ENCODE results near the gene HDHD5. TPM values are rescaled to one million over a fixed set of nuclear protein-coding genes. Genes with fewer than 3 reads are reported as not detected.

HDHD5 gene
- total RNA-seq (2022; extraction: Qiagen RNA extraction), result 34.1 to 46.1 TPM (median 44.1 TPM) in 5 replicates

DNA sequence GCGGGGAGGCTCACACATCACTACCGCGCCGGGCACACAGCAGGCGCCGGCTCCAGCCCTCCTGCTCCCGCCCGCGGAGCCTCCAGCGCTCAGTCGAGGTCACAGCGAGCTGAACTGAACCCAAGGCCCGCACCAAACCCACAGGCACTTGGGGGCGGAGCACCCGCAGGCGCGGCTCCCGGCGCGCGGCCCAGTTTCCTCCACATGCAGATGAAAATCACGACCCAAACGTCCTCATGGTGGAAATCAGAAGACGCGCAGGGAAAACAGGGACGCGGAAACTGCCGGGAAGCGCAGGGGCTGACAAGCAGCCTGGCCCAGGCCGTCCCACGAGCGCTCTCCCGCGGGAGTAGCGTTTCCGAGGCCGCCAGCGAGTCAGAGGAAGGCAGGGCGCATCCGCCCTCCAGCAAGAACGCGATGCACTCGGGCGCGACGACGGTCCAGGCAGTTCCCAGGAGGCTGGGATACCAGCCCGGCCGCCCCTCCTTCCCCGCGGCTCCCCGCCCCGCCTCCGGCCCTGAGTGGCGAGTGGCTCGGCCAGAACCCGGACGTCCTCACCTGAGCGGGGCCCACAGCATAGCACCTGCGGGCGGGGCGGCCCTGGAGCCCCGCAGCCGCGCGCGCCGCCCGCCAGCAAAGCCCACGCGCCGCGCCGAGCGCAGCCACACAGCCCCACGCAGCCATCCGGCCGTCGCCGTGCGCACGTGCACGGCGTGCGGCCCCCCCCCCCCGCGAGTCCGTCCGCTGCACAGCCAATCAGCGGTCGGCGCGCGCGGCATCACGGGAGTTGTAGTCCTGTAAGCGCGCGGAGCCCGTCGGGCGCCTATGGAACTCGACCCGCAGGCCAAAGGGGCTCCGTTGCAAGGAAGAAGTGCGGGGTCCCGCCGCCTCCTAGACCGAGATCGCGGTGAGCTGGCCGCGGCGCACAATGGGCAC, at the start of gene HDHD5:
Gene HDHD5, minus strand, starts transcription at position 710 of the 936 bp plus-strand sequence. Its CDS starts 26 bp downstream, at position 684.

DNA sequence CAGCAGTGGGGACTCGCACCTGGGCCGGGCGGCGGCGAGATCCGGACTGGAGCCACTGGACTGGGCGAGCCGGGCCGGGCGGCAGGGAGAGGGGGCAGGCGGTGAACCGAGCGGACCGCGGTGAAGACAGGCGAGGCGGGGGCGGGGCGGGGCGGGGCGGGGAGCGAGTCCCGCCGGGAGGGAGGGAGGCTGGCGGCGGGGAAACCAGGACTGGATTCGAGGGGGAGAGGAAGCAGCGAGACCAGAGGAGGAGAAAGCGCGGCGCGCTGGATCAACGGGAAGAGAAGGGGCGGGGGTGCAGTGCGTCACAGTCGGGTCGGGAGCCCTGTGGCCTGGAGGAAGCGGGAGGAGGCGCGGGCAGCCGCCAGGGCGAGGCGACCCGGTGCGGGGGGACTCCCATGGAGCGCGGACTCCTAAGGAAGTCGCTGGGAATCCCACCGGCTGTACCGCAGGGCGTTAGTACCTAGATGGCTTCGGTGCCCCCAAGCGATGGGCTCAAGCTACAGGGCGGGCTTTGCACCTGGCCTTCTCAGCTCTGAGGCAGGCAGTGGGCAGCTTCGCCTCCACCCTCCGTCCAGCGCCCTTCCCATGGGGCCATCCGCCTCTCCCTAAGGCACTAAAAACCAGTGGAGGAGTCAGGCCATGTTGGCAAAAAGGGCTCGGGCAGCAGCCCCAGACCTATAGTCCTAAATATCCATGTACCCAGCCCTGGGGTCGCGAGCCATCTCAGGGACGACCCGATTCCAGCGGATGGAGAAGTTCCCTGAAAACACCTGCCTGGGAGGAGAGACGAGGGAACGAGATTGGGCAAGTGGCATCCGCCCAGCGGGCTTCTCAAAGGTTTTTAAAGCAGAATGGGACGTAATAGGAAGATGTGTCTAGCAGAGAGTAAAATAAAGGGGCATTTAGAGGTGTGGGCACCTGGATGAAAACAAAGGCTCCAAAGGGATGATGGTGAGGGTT, 37.6 kb downstream of the HDHD5 start, which contains the start of gene TMEM121B:
Gene TMEM121B, minus strand, starts transcription at position 128 of the 963 bp plus-strand sequence. CDS start 233 bp downstream, outside the sequence.

Other genes with a start within 250 kb of the HDHD5 start
- not detected in 5 replicates for gene GAB4, start 151.1 kb downstream of the HDHD5 start, total RNA-seq (2022; extraction: Qiagen RNA extraction)
- 4.5 to 8.9 TPM (median 7.5 TPM) in 5 replicates for gene IL17RA, start 74.3 kb downstream of the HDHD5 start, total RNA-seq (2022; extraction: Qiagen RNA extraction)
- gene TMEM121B, start 37.9 kb downstream of the HDHD5 start, total RNA-seq (2022; extraction: Qiagen RNA extraction), result 0.09 to 0.25 TPM (median 0.14 TPM) in 5 replicates
- not detected in 5 replicates for gene ADA2, start 60.2 kb upstream of the HDHD5 start, total RNA-seq (2022; extraction: Qiagen RNA extraction)
- 0.06 to 0.14 TPM (median 0.10 TPM) in 5 replicates for gene CECR2, start 210.2 kb upstream of the HDHD5 start, total RNA-seq (2022; extraction: Qiagen RNA extraction)